Adrenal gland (tissue), 5 donors: ENCODE measurements around the gene SMNDC1.

ENCODE experiments used
- CTCF ChIP-seq, 6 experiments: fragments of 450-650 bp in 4 of 6; fragments of 200-600 bp in 2 of 6; sonication (generic) in 1 of 6; IDR thresholded peaks; 1 replicate in 5 of 6; 2 replicates in 1 of 6; pipeline versions ENCODE4 v1.5.1 to v1.8.0; 2016 to 2021; ENCODE audit warnings: antibody characterized with exemption in 6 of 6, mild to moderate bottlenecking in 2 of 6, moderate library complexity in 1 of 6
- POLR2A ChIP-seq, 2 donors: fragments of 450-650 bp; IDR thresholded peaks; one replicate each; pipeline ENCODE4 v1.6.1; 2017; ENCODE audit warnings: antibody characterized with exemption in 2 of 2, mild to moderate bottlenecking in 2 of 2, moderate library complexity in 1 of 2
- donor health status: DM: no; HTN: no; CAD: no.

- TF ChIP-seq CTCF (IDR thresholded peaks at IDR 0.05), result no peak
- TF ChIP-seq POLR2A (IDR thresholded peaks at IDR 0.05), result no peak
These were observed 48.2 kb upstream of the SMNDC1 start for GRCh38 chr10:110352930-110353243.
